Measurements from ENCODE around the gene ANGPTL4.
A peak's percentile ranks its signal among the peaks of the same experiment; 100 is the strongest.

Gene ANGPTL4

GRCh38 chr19:8412783-8413628 is 49.1 kb downstream of the ANGPTL4 start, which contains the start of gene MARCHF2:
Gene MARCHF2 (plus strand): TSS chr19:8413305. CDS start chr19:8421841, 8,536 bp downstream.
- DNase-seq: peak; percentile 38 to 98 (median 94)

DNA sequence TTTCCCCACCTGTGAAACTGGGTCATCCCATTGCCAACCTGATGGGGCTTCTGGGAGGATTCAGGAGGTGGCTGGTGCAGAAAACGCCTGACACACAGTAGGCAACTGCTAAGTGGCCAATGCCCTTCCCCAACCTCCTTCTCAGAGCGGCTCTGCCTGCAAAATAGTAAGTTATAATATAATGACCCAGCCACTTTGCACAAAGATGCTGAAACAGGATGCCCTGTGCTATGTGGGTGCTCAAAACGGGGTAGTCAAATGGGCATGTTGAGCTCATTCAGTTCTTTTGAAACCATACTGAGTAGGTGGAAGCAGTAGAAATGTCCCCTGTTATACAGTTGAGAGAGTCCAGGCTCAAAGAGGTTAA is 49.7 kb downstream of the ANGPTL4 start:
- no peak for DNase-seq

GRCh38 chr19:8416796-8417195 is 52.8 kb downstream of the ANGPTL4 start:
- DNase-seq: no peak

- no peak for DNase-seq
Observed at GRCh38 chr19:8421484-8422461, 57.8 kb downstream of the ANGPTL4 start.

GRCh38 chr19:8423817-8424223 is 59.9 kb downstream of the ANGPTL4 start:
- peak in 10 of 56 donors; percentile 10 to 63 (median 13) for DNase-seq
